H1 (cell line): ENCODE results near the gene MPDU1. TPM values are rescaled to one million over a fixed set of nuclear protein-coding genes. Genes with fewer than 3 reads are reported as not detected.

ENCODE experiments used
- CTCF ChIP-seq, 3 experiments: IDR thresholded peaks; 1 replicate in 2 of 3; 2 replicates in 1 of 3; pipeline versions ENCODE4 v1.5.1 to v1.6.1; 2011; ENCODE audit warnings: low read length in 3 of 3, mild to moderate bottlenecking in 3 of 3, inconsistent platforms in 2 of 3, low read depth in 1 of 3, moderate library complexity in 1 of 3; ENCODE audit not compliant: insufficient read depth in 1 of 3; ENCODE audit errors: control extremely low read depth in 1 of 3
- PHF8 ChIP-seq: fragments of 200-600 bp; sonication (generic); conservative IDR thresholded peaks from 2 replicates; pipeline ENCODE4 v1.7.1; 2012; ENCODE audit warnings: low read depth, mild to moderate bottlenecking, inconsistent platforms, low read length, moderate library complexity
- polyA plus RNA-seq, 7 experiments: library from polyadenylated mRNA; depleted of rRNA in 3 of 7; stranded (reverse) in 5 of 7; unstranded in 2 of 7; fragments of >200 nt in 5 of 7; fragments of 200-250 nt in 2 of 7; gene quantifications; 1 replicate in 5 of 7; 2 replicates in 1 of 7; 4 replicates in 1 of 7; pipeline versions ENCODE4 v1.2.1 to v1.2.3, GENCODE V29; 2011 to 2013; ENCODE audit warnings: missing spikeins in 2 of 7, mixed read lengths in 2 of 7
- total RNA-seq: library from RNA; stranded (reverse); fragmentation: NEBNext Ultra II Directional; extraction: Animal tissue kit (Norgen Biotek cat#: 25700); gene quantifications from 2 replicates; pipeline ENCODE4 v1.2.1, GENCODE V29; 2021

Gene MPDU1
- total and polyA plus RNA-seq, 2 of the 8 experiments (the other 6 are each of a cell fraction or from before 2014, with no cell fraction given): 63.2 to 142 TPM

GRCh38 chr17:7555320-7555948 lies 28.2 kb upstream of the MPDU1 start (continued):
- TF ChIP-seq CTCF (IDR thresholded peaks at IDR 0.05; ENCODE audit: control extremely low read depth in 1 of 3, insufficient read depth in 1 of 3, low read depth in 1 of 3, low read length in 3 of 3) (peak in 2 of 3 experiments; percentile 34 to 52; a peak in 3 of 4 replicates), PHF8 (no peak)
